Skeletal muscle tissue (tissue), 2 donors: ENCODE data around the gene TIMM8A. TPM values are rescaled to one million over a fixed set of nuclear protein-coding genes. Genes with fewer than 3 reads are reported as not detected.

Experiments
- small RNA-seq: library from RNA; depleted of rRNA; stranded (forward); fragments of <200 nt; gene quantifications from one replicate; pipeline ENCODE3, GENCODE V24; 2014
- total RNA-seq: library from RNA; depleted of rRNA; stranded (reverse); fragments of >200 nt; gene quantifications from one replicate; pipeline ENCODE4 v1.2.3, GENCODE V29; 2014

The TIMM8A gene
- total RNA-seq, 1 donor from 2014 or later, result 3.1 TPM

Small RNA genes lying within 50 kb of the gene (small RNA-seq; reads per million reads assigned to genes)
- not detected for gene RNU6-934P

Other genes starting within 250 kb of the TIMM8A start
- gene DRP2, start 129.0 kb downstream of the TIMM8A start, total RNA-seq, result 1.0 TPM
- not detected for gene TAF7L, start 57.4 kb downstream of the TIMM8A start, total RNA-seq
- gene BTK, start 37.4 kb upstream of the TIMM8A start, total RNA-seq, result 2.1 TPM
- 349 TPM for gene RPL36A, start 42.3 kb upstream of the TIMM8A start, total RNA-seq
- gene GLA, start 59.2 kb upstream of the TIMM8A start, total RNA-seq, result 16.2 TPM
- 53.2 TPM for gene HNRNPH2, start 59.5 kb upstream of the TIMM8A start, total RNA-seq
- 17.2 TPM for gene ARMCX4, start 136.7 kb upstream of the TIMM8A start, total RNA-seq
- gene ARMCX1, start 201.8 kb upstream of the TIMM8A start, total RNA-seq, result 91.3 TPM